HepG2 (cell line): ENCODE results near the gene UNC13D. TPM values are rescaled to one million over a fixed set of nuclear protein-coding genes. Genes with fewer than 3 reads are reported as not detected.
A peak's percentile ranks its signal among the peaks of the same experiment; 100 is the strongest.

Experiments
- ATAC-seq: fragments of 200-7000 bp; cut with Tn5 transposase; 3 replicates; pipeline ENCODE4 v1.9.1; 2020; ENCODE audit warnings: mild to moderate bottlenecking, moderate library complexity
- BruUV-seq: library from RNA; stranded (reverse); fragments of 400-500 nt; replicated peaks from 2 replicates; lab custom pipeline; 2021; lab: Mats Ljungman, UMichigan
- CTCF ChIA-PET: fragments of 300-600 bp; formaldehyde crosslinking; extraction: SDS; loops from one replicate; lab custom pipeline; 2021; ENCODE audit warnings: low total read pairs, inconsistent platforms, low intra/inter-chr PET ratio; lab: Yijun Ruan, JAX
- POLR2A ChIA-PET: fragments of 350-600 bp; sonication (Branson Sonifier 250); formaldehyde crosslinking; loops from one replicate; lab custom pipeline; 2020; ENCODE audit warnings: antibody characterized with exemption, inconsistent platforms; lab: Yijun Ruan, JAX
- DNase-seq: peaks from one replicate; pipeline ENCODE4 v3.0.0-alpha.2; 2015; ENCODE audit warnings: low spot score
- FAIRE-seq: peaks from 3 replicates; lab custom pipeline; 2011; peaks lifted over from hg19 to GRCh38; lab: Jason Lieb, UNC
- H2AFZ ChIP-seq: one replicate; pipeline ENCODE4 v1.6.1; 2011; ENCODE audit warnings: low read length, inconsistent platforms
- H3K27ac ChIP-seq: fragments of 300-600 bp; 3 replicates; pipeline ENCODE4 v1.8.0; 2011; ENCODE audit warnings: mixed run types, mild to moderate bottlenecking, mixed read lengths, low read length, inconsistent platforms; ENCODE audit not compliant: insufficient read depth; ENCODE audit errors: extremely low read length
- H3K27me3 ChIP-seq, 2 experiments: fragments of 200-600 bp in 1 of 2; 2 replicates in 1 of 2; 3 replicates in 1 of 2; pipeline versions ENCODE4 v1.6.0 to v1.8.0; 2011; ENCODE audit warnings: low read length in 2 of 2, mild to moderate bottlenecking in 2 of 2, moderate library complexity in 2 of 2, inconsistent platforms in 1 of 2; ENCODE audit not compliant: insufficient read depth in 2 of 2, control insufficient read depth in 1 of 2
- H3K36me3 ChIP-seq, 2 experiments: fragments of 200-600 bp in 1 of 2; replicated peaks in 1 of 2; 2 replicates in 1 of 2; 3 replicates in 1 of 2; pipeline versions ENCODE4 v1.5.1 to v1.8.0; 2011; ENCODE audit warnings: low read length in 2 of 2, inconsistent platforms in 1 of 2; ENCODE audit not compliant: insufficient read depth in 2 of 2, control insufficient read depth in 1 of 2
- H3K4me1 ChIP-seq: 2 replicates; pipeline ENCODE4 v1.5.1; 2012; ENCODE audit warnings: low read length, inconsistent platforms; ENCODE audit not compliant: insufficient read depth
- H3K4me2 ChIP-seq: 2 replicates; pipeline ENCODE4 v1.6.0; 2011; ENCODE audit warnings: low read depth, low read length, inconsistent platforms
- H3K4me3 ChIP-seq, 3 experiments: fragments of 200-600 bp in 1 of 3; sonication (generic), shearing (Covaris generic) in 1 of 3; replicated peaks in 1 of 3; 2 replicates each; pipeline ENCODE4 v1.5.1; 2011 to 2016; ENCODE audit warnings: low read length in 3 of 3, inconsistent platforms in 2 of 3, low read depth in 2 of 3, mild to moderate bottlenecking in 2 of 3, control low read depth in 1 of 3, mixed read lengths in 1 of 3; ENCODE audit not compliant: insufficient read depth in 1 of 3
- H3K79me2 ChIP-seq: one replicate; pipeline ENCODE4 v1.6.1; 2011; ENCODE audit warnings: low read length, inconsistent platforms; ENCODE audit not compliant: insufficient read depth
- H3K9ac ChIP-seq: 2 replicates; pipeline ENCODE4 v1.6.0; 2011; ENCODE audit warnings: mild to moderate bottlenecking, low read depth, low read length, inconsistent platforms; ENCODE audit not compliant: insufficient read depth
- H3K9me3 ChIP-seq: 2 replicates; pipeline ENCODE4 v1.5.1; 2012; ENCODE audit warnings: mild to moderate bottlenecking, low read length
- H4K20me1 ChIP-seq: 2 replicates; pipeline ENCODE4 v1.6.0; 2011; ENCODE audit warnings: inconsistent platforms, mild to moderate bottlenecking, low read length, moderate library complexity; ENCODE audit not compliant: insufficient read depth
- ATF2 ChIP-seq: sonication (generic); formaldehyde crosslinking; IDR thresholded peaks from 2 replicates; pipeline ENCODE4 v1.4.0; 2020; ENCODE audit warnings: missing genetic modification reagents
- CEBPB ChIP-seq: IDR thresholded peaks from 2 replicates; pipeline ENCODE4 v1.6.1; 2011; ENCODE audit warnings: low read depth, low read length, improper control_type of control experiment, borderline replicate concordance
- EZH2 ChIP-seq: conservative IDR thresholded peaks from 2 replicates; pipeline ENCODE4 v1.6.1; 2012; ENCODE audit warnings: mild to moderate bottlenecking, low read depth, low read length, moderate library complexity
- NR3C1 ChIP-seq: sonication (generic); formaldehyde crosslinking; IDR thresholded peaks from 2 replicates; pipeline ENCODE4 v1.4.0; 2020; ENCODE audit warnings: missing genetic modification reagents
- WGBS: methylation state at CpG from one replicate; pipeline ENCODE4 v1.1.6; 2017; ENCODE audit warnings: low lambda C conversion rate; 5-methylcytosine and 5-hydroxymethylcytosine counted together
- in situ Hi-C: cut with HindIII; loops from 2 replicates; pipeline ENCODE4 v1.10.0; 2017; ENCODE audit warnings: low pct_unique_long_range_greater_than_20kb; ENCODE audit not compliant: extremely low pct_ligation_motif_present
- intact Hi-C: fragments of 100-400 bp; cut with micrococcal nuclease; formaldehyde crosslinking; loops from one replicate; pipeline ENCODE4 v1.10.0; 2022; ENCODE audit not compliant: unreplicated experiment
- polyA plus RNA-seq, 8 experiments: library from polyadenylated mRNA; depleted of rRNA in 3 of 8; stranded (reverse) in 7 of 8; unstranded in 1 of 8; fragments of >200 nt; fragmentation: Illumina TruSeq in 4 of 8; extraction: Trizol in 4 of 8; gene quantifications; 2 replicates each; pipeline versions ENCODE4 v1.2.1 to v1.2.3, GENCODE V29; 2011 to 2016; ENCODE audit warnings: low read depth in 4 of 8, missing spikeins in 1 of 8, mixed read lengths in 1 of 8; ENCODE audit not compliant: insufficient read depth in 1 of 8
- total RNA-seq, 5 experiments: library from RNA; depleted of rRNA; stranded (reverse); fragments of >200 nt; fragmentation: Illumina TruSeq; extraction: Trizol; gene quantifications; 2 replicates each; pipeline ENCODE4 v1.2.3, GENCODE V29; 2016; ENCODE audit warnings: low read depth in 1 of 5
- TF ChIP-seq, protein P1 (sequence below): sonication (generic); formaldehyde crosslinking; IDR thresholded peaks from 2 replicates; pipeline ENCODE4 v1.4.0; 2020; ENCODE audit warnings: missing genetic modification reagents
- TF ChIP-seq, protein P2 (sequence below): sonication (generic); formaldehyde crosslinking; IDR thresholded peaks from 2 replicates; pipeline ENCODE4 v1.5.1; 2020; ENCODE audit warnings: mild to moderate bottlenecking, missing genetic modification reagents, moderate library complexity
- TF ChIP-seq, protein P3 (sequence below): sonication (generic); formaldehyde crosslinking; IDR thresholded peaks from 2 replicates; pipeline ENCODE4 v1.4.0; 2020; ENCODE audit warnings: mild to moderate bottlenecking, missing genetic modification reagents
- TF ChIP-seq, protein P4 (sequence below): sonication (generic); formaldehyde crosslinking; IDR thresholded peaks from 2 replicates; pipeline ENCODE4 v1.4.0; 2020; ENCODE audit warnings: low read depth, mild to moderate bottlenecking, missing genetic modification reagents

UNC13D gene
- total and polyA plus RNA-seq, 2 of the 13 experiments (the other 11 are each of a cell fraction or from before 2014, with no cell fraction given): 29.7 to 42.7 TPM

- POLR2A ChIA-PET: interaction anchor here (1.3 to 6.0 kb wide), 2 partner anchors 12 to 39 kb away, joined by 3 to 45 read pairs; a partner anchor contains a TSS
- 0 out of 2 replicates have a peak, but pooled peaks cover 5% of the 10 kb centered on the region for H4K20me1 ChIP-seq
- peaks cover 86% of the 10 kb centered on the region for H3K79me2 ChIP-seq
- no peak overlapping the region for H3K4me3 ChIP-seq
- H3K27ac ChIP-seq: no peak overlapping the region
- DNase-seq (no peak), ATAC-seq (no peak), FAIRE-seq (no peak)
- 99% methylated on average over 6 of the region's 6 CpGs for WGBS
- TF ChIP-seq, protein P1, sequence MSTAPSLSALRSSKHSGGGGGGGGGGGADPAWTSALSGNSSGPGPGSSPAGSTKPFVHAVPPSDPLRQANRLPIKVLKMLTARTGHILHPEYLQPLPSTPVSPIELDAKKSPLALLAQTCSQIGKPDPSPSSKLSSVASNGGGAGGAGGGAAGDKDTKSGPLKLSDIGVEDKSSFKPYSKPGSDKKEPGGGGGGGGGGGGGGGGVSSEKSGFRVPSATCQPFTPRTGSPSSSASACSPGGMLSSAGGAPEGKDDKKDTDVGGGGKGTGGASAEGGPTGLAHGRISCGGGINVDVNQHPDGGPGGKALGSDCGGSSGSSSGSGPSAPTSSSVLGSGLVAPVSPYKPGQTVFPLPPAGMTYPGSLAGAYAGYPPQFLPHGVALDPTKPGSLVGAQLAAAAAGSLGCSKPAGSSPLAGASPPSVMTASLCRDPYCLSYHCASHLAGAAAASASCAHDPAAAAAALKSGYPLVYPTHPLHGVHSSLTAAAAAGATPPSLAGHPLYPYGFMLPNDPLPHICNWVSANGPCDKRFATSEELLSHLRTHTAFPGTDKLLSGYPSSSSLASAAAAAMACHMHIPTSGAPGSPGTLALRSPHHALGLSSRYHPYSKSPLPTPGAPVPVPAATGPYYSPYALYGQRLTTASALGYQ: no peak
- TF ChIP-seq CEBPB: peak; percentile 36; the same call in 1 of the 2 replicates
- no peaks in the 10 kb centered on the region for H3K27me3 ChIP-seq
- intact Hi-C loops (no loop called here), in situ Hi-C loops (no loop called here)
- H3K36me3 ChIP-seq: peaks cover 6 to 44% of the 10 kb centered on the region in 2 experiments
- no peak overlapping the region for H2AFZ ChIP-seq
- H3K9me3 ChIP-seq: no peaks in the 10 kb centered on the region
- no peak overlapping the region for H3K9ac ChIP-seq
- CTCF ChIA-PET: no interaction called here
- no TSS peak for BruUV-seq
- no peak overlapping the region for H3K4me2 ChIP-seq
- H3K4me1 ChIP-seq: peaks cover 30% of the 10 kb centered on the region
These were observed 53.0 kb downstream of the UNC13D start for GRCh38 chr17:75791254-75791653.

- H3K27ac ChIP-seq: peak overlapping the region; percentile 93
- H2AFZ ChIP-seq: no peak overlapping the region
- ATAC-seq: peak; percentile 79
- H3K4me2 ChIP-seq: peak overlapping the region; percentile 87
- peak overlapping the region; percentile 94 for H3K9ac ChIP-seq
- intact Hi-C loops: no loop called here
- peaks cover 48% of the 10 kb centered on the region for H3K79me2 ChIP-seq
- peaks cover 61% of the 10 kb centered on the region for H3K4me1 ChIP-seq
- BruUV-seq: TSS peak; percentile 72
- no peaks in the 10 kb centered on the region for H3K9me3 ChIP-seq
- peak overlapping the region; percentile 57 to 82 (median 81) for H3K4me3 ChIP-seq
- CTCF ChIA-PET: no interaction called here
- POLR2A ChIA-PET: interaction anchor here (1.0 to 6.5 kb wide), 15 partner anchors 11 to 91 kb away, joined by 3 to 46 read pairs (median 9); partner anchors contain the start of genes GALK1, TRIM47, UNC13D and WBP2
- no peaks in the 10 kb centered on the region; a peak in 1 of 5 replicates for H3K27me3 ChIP-seq
- peaks cover 0 to 3% of the 10 kb centered on the region in 2 experiments; a peak in 1 of 5 replicates for H3K36me3 ChIP-seq
- H4K20me1 ChIP-seq: no peaks in the 10 kb centered on the region
- FAIRE-seq: no peak
- WGBS: 3% methylated on average over 28 of the region's 43 CpGs
- DNase-seq: peak; percentile 87
- in situ Hi-C loops: no loop called here
- TF ChIP-seq NR3C1 (CRISPR knock-in tag): no peak
- TF ChIP-seq, protein P2, sequence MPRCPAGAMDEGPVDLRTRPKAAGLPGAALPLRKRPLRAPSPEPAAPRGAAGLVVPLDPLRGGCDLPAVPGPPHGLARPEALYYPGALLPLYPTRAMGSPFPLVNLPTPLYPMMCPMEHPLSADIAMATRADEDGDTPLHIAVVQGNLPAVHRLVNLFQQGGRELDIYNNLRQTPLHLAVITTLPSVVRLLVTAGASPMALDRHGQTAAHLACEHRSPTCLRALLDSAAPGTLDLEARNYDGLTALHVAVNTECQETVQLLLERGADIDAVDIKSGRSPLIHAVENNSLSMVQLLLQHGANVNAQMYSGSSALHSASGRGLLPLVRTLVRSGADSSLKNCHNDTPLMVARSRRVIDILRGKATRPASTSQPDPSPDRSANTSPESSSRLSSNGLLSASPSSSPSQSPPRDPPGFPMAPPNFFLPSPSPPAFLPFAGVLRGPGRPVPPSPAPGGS: no peak; the same call in 1 of the 2 replicates
- TF ChIP-seq ATF2 (CRISPR knock-in tag): peak; percentile 72; the same call in 1 of the 2 replicates
- no peak for TF ChIP-seq EZH2
- TF ChIP-seq, protein P3, sequence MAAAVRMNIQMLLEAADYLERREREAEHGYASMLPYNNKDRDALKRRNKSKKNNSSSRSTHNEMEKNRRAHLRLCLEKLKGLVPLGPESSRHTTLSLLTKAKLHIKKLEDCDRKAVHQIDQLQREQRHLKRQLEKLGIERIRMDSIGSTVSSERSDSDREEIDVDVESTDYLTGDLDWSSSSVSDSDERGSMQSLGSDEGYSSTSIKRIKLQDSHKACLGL (CRISPR knock-in tag): peak; percentile 90
- TF ChIP-seq, protein P4, sequence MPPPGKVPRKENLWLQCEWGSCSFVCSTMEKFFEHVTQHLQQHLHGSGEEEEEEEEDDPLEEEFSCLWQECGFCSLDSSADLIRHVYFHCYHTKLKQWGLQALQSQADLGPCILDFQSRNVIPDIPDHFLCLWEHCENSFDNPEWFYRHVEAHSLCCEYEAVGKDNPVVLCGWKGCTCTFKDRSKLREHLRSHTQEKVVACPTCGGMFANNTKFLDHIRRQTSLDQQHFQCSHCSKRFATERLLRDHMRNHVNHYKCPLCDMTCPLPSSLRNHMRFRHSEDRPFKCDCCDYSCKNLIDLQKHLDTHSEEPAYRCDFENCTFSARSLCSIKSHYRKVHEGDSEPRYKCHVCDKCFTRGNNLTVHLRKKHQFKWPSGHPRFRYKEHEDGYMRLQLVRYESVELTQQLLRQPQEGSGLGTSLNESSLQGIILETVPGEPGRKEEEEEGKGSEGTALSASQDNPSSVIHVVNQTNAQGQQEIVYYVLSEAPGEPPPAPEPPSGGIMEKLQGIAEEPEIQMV (CRISPR knock-in tag): peak; percentile 22
These were observed 59.0 kb downstream of the UNC13D start for GRCh38 chr17:75785016-75785890.
